HG03442 (cell line): ENCODE measurements around the gene FAM221A.
A peak's percentile ranks its signal among the peaks of the same experiment; 100 is the strongest.
"Not testable (repeated sequence)": the region's sequence is repeated elsewhere in the genome, so short reads cannot be mapped to it uniquely, and the experiment has no call there.

ENCODE experiments used
- ATAC-seq: cut with Tn5 transposase; IDR thresholded peaks from one replicate; pipeline ENCODE4 v1.9.1; 2021; ENCODE audit warnings: mild to moderate bottlenecking, moderate library complexity; ENCODE audit not compliant: unreplicated experiment

FAM221A gene, protein sequence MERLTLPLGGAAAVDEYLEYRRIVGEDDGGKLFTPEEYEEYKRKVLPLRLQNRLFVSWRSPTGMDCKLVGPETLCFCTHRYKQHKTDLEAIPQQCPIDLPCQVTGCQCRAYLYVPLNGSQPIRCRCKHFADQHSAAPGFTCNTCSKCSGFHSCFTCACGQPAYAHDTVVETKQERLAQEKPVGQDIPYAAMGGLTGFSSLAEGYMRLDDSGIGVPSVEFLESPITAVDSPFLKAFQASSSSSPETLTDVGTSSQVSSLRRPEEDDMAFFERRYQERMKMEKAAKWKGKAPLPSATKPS

DNA sequence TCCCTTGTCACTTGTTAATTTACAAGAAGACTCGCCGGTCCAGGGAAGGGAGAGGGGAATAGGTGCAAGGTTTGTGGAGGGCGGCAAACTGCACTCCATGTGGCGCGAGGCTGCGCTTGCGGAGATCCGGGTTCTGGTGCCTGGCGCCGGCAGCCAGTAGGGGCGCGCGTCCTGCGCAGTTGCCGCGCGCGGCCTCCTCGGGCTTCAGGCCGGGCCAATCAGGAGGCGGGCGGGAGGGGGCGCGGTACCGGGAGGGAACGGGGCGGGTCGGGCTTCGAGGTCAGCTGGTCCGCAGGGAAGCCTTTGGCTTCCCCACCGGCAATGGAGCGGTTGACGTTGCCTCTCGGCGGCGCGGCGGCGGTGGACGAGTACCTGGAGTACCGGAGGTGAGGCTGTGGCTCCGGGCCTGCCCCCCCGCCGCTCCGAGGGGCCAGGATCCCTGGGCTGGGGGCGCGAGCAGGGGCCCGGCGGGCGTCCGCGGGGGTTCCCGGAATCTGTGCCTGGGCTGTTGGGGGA is at the start of gene FAM221A:
Gene FAM221A (plus strand): TSS at position 302 of the 516 bp plus-strand sequence. CDS start 20 bp downstream, at position 322.
- peak; percentile 93 for ATAC-seq

DNA sequence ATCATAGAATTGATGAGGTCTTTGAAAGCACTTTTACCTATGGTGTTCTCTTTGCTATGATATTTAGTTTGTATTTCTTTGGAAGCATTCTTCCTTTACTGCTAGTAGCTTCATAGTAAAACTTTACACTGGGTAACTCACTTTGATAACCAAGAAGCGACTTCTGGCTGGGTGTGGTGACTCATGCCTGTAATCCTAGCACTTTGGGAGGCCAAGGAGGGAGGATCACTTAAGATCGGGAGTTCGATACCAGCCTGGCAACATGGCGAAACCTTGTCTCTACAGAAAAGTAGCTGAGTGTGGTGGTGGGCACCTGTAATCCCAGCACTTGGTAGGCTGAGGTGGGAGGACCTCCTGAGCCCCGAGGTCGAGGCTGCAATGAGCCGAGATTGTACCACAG is 46.6 kb upstream of the FAM221A start:
- no peak for ATAC-seq

DNA sequence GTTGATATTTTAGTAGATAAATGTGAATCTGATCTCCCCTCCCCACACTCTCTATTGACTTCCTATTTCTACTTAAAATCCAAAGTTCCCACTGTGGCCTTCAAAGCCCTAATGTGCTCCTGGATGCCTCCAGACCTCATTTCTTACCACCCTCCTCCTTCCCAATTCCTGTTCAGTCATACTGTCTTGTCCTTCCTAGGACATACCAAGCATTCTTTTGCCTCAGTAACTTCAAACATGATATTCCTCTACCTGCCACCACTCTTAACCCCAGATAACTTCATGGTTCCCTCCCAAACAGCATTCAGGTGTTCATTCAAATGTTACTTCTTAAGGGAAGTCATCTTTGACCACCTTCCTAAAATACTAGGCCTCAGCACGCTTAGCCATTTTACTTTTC is 34.2 kb upstream of the FAM221A start:
- ATAC-seq: no peak

DNA sequence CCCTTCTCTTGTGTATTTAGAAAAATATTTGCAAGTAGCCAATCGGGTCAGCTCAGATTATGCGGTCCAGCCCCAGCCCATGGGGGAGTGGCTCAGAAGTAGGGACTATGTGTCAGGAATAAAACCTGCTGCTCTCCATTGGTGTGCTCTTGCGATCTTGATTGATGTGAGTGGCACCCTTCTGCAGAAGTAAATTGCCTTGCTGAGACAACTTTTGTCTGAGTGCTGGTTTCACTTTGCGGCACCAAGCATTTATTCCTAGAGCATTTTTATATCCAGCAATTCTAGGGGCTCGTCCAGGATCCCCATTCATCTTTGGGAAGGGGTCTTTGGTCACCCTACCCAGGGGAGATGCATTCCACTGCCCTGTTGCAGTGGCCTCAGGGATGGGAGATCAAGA is 26.1 kb upstream of the FAM221A start:
- ATAC-seq: no peak

DNA sequence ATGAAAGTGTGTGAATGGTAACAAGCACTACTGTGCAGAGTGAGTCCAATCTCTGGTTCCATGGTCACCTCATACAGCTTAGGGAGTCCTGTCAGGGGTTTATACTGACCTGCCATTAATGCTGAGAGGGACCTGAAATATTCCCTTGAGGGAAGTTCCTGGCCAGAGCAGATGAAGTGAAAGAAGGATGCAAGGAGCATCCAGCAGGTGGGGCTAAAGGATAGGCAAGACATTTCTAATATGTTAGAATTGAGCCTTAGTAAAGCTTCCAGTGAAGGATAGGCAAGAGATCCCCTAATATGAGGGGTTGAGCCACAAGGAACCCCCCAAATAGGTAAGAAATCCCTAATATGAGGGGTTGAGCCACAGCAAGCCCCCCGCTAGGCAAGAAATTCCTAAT is 25.5 kb upstream of the FAM221A start:
- no peak for ATAC-seq

DNA sequence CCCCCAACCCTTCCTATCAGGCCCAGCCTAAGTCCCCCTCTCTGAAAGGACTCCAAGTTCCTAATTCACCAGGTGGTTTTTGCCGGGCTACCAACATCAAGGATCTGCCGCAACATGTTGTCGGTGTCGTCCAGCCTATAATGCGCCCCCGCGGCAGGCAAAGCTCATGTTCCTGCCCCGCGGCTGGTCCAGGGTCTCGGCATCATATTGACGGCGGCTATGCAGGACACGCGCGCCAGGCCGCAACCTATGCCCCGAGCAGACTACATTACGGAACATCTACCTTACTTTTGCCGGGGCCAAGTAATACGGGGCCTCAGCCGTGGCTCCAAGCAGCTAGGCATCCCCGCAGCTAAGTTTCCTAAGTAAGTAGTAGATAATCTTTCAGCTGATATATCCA is 24.6 kb upstream of the FAM221A start:
- ATAC-seq: no peak

DNA sequence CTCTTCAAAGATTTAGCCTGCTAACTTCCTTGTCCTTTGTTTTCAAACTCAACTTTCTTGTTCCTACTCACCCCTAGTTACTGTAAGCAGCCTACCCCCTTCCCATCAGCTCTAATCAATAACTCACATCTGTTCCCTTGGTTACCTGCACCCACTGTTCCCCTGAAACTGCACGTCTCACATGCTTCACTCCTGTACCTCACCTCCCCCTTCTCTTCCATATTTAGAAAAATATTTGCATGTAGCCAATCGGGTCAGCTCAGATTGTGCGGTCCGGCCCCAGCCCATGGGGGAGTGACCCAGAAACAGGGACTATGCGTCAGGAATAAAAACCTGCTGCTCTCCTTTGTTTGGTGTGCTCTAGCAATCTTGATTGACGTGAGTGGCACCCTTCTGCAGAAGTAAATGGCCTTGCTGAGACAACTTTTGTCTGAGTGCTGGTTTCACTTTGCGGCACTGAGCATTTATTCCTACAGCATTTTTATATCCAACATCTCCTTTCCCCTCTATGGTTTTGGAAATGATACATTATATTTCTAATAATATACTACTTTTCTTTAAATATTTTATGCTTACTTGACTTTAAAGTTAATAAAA is 21.1 kb upstream of the FAM221A start:
- no peak for ATAC-seq

DNA sequence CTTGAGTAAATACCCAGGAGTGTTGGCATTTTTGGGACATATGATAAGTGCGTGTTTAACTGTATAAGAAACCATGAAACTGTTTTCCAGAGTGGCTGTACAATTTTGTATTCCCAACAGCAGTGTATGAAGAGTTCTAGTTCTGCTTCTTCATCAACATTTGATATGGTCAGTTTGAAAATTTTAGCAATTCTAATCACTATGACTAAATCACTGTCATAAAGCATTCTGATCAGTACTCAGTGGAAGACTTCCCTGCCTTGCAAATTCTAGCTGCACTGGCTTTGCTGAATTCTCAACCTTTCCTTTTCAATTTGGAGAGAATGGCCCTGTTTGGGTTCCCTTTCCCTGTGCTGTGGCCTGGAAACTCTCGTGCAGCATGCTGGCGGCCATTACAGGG is 18.6 kb upstream of the FAM221A start:
- ATAC-seq: no peak

DNA sequence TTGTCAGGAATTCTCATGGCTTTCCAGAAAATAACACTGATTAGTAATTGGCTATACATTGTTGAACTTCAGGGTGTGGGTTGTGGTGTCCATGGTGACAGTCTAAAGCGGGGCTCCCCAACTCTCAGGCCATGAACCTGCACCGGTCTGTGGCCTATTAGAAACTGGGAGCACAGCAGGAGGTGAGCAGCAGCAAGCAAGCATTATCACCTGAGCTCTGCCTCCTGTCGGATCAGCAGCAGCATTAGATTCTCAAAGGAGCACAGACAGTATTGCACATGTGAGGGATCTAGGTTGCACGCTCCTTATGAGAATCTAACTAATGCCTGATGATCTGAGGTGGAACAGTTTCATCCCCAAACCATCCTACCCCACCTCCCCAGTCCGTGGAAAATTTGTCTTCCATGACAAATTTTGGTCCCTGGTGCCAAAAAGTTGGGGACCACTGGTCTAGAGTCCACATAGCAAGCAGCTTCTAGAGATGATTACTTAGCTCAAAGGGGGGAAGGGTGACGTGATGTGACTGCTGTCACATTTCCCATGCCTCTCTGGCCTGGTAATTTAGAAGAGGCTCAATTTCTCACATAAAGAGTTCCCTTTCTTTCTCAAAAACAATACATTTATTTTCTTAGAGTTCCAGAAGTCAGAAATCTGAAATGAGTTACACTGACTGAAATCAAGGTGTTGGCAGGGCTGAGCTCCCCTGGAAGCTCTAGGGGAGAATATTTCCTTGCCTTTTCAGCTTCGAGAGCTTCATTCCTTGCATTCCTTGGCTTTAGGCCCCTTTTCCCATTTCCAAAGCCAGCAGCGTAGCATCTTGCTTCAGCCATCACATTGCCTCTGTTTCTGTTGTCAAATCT is 17.6 kb upstream of the FAM221A start:
- ATAC-seq: no peak

DNA sequence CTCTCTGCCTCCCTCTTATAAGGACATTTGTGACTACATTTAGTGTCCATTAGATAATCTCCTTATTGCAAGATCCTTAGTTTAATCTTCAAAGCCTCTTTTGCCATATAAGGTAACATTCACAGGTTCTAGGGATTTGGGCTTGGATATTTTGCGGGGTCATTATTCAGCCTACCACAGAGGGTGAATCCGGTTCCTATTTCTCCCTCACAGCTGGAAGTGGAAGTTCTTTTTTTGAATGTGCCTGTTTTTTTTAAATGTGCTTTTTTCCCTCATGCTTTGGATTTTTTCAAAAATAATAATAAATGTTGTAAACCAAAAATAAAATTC is 17.1 kb upstream of the FAM221A start:
- no peak for ATAC-seq

DNA sequence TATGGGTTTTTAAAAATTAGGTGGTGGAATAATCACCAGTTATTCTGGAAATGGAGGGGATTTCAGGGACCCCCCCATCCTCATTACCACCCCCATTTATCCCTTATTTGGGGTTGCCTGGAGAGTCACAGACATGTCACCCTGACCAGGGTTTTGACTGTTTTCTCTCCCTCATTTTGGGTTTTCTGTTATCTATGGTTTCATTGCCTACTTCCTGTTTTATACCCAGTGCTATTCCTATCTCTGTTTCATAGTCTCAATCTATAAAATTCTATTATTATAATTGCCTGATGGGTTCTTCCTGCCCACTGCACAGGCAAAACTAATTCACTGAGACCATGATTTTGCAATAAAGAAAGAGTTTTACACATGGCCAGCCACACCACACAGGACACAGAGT is 15.9 kb upstream of the FAM221A start:
- no peak for ATAC-seq

DNA sequence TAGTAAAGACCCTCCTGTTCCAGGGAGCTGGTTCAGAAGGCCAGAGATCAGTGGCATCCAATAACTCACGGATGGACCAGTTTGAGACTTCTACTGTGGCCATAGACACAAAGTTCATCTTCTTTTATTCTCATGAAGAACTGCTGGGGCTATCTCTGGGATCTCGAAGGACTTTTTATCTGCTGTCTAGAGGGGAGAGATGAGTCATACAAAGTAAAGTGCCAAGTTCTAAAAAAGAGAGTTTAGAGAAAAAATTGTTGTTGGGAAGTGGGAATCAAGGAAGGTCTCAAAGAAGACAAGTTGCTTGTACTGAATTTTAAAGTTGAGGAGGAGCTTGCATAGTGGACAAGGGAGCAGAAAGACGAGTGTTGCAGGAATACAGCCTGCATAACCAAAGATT is 8.0 kb upstream of the FAM221A start:
- ATAC-seq: no peak

DNA sequence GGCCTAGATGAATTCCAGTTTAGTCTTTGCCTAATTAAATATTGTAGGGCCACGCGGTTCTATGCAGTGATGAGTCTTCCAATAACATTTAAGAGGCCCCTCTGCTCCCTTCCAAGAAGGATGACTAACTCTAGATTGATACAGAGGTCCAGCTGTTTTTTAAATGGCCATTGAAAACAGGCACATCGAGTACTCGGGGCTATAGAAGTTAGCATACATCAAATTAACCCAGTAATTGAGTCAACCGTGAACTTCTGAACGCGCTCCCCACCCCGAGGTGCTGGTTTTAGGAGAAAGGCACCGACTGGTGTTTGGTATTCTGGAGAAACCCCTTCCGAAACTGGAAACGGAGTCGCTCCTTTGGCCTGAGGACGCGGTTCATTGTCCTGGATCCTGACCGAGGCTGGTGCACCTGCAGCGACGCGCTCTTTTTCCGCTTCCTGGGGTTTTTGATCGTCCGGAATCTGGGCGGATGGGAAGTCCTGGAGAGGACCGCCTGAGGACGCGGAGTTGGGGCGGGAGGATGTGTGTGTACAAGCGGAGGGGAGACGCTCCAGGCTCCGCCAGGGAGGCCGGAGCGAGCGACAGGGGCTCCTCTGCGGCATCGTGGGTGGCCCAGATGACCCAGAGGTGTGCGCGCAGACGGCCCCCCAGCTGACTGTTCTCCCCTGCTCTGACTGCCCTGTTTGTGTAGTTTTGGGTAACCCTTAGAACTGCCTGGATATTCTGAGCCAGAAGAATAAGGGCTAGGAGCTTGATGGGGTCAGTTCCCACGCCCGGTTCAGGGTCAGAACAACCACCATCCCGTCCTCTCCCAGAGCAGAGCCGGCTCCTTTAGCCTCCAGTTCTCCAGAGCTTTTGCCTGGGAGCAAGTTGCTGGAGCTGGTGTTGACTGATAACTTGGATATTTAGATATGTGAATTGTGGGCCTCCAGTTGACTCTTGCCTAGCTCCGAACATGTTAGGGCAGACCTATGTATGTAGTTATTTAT is 711 bp downstream of the FAM221A start:
- ATAC-seq: peak; percentile 44

DNA sequence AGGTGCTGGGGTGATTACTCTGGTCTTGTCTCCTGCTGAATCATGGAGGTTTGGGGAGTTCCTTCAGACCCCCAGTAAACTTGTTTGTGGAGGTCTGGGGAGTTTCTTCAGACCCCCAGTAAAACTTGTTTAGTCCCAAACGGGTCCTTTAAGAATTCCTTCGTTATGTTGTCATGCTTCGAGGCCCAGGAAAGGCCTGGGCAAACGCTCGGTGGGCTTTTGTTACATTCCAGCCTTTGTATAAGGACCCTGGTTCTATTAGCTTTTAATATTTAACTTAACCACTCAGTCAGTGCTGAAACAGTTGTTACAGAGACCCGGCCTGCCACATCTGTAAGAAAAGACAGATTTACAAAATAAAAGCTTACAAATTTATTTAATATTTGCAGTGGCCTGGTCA is 4.0 kb downstream of the FAM221A start:
- ATAC-seq: not testable (repeated sequence)

DNA sequence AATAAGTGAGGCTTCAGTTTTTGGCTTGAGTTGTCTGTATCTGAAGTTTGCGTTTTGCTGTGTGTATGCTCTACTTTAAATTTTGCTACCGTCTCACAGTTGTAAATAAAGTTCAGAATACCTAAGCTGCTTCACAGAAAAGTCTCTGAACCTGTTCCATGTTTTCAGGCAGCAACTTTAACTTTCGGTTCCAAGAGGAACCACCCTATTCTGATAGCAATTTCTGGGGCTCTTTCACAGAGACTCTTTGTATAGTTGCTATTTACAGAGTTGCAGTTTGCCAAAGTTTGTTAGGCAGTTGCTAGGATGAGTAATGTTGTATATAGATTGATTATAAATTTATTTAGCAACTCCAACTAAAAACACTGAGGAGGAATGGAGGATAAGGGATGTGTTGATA is 5.7 kb downstream of the FAM221A start:
- ATAC-seq: no peak

DNA sequence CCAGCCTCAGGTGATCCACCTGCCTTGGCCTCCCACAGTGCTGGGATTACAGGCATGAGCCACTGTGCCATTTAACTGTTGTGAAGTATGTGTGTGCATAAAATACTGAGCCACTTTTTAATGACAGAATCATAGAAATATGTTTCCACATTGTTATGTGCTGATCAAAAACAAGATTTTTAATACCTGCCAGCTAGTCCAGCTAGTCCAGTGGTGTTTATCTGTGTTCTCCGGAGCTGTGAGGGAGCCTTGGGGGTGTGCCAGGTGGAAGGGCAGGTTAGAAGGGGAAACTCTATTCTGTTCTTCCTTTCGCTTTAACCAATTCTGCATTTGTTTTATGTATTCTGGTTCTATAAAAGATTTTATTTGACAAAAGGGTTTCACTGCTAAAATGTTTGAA is 7.0 kb downstream of the FAM221A start:
- no peak for ATAC-seq

DNA sequence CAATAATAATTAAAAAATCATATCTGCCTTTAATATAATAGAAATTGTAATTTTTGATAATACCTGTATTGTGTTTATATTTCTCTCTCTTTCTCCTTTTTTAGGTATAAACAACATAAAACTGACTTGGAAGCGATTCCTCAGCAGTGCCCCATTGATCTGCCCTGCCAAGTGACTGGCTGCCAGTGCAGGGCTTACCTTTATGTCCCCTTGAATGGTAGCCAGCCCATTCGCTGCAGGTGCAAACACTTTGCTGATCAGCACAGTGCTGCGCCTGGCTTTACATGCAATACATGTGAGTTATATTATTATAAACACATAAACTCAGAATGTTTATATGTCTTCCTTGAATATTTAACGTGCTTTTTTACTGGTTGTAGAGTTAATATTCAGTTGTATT is 9.2 kb downstream of the FAM221A start:
- no peak for ATAC-seq

DNA sequence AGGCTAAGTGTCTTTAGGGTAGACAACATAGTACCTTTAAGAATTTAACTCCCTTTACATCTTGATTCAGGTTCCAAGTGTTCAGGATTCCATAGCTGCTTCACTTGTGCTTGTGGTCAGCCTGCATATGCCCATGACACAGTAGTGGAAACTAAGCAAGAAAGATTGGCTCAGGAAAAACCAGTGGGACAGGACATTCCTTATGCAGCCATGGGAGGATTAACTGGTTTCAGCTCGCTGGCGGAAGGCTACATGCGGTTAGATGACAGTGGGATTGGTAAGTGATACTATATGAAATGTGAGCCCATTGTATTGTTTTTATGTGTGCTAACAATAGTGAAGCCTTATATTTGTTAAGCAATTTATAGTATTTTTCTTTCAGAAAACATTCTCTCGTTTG is 11.3 kb downstream of the FAM221A start:
- no peak for ATAC-seq

DNA sequence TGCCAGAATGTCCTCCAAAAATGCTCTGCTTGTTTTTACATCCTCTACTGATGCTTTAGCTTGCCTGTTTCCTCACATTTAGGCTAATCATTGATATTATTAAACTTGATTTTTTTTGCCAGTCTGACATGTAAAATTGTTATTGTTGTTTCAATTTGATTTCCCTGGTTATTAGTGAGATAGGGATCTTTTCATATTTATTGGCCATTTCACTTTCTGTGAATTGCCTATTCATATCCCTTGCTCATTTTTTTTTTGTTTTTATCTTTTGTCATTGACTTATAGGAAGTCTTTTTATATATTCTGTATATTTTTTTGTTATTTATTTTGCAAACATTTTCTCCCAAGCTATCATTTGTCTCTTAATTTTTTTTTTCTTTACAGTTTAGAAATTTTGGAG is 13.2 kb downstream of the FAM221A start:
- no peak for ATAC-seq

DNA sequence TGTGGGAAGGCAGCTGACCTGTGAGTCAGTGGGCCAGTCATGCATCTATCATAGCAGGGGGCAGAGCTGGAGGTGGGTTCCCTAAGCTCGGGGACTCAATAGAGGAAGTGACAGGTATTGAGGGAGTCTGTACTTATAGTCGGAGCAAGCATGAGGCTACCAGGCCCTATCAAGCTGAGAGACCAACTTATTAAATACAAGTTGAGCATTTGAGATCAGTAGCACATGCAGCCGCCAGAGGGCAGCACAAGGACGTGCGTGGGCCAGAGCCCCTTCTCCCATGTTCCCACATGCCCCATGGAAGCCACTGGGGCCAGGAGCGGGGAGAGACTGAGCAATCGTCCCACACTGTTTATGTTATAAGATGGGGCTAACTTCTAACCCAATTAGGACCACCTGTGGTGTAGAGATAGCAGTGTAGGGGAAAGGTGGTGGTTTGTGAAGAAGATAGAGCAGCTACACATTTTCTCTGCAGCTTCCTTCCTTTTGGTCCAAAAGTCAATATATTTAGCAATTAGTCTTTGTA is 17.0 kb downstream of the FAM221A start:
- peak; percentile 63 for ATAC-seq
